ENCODE results near the gene SKOR1.

Gene SKOR1

GRCh38 chr15:67813104-67813634 lies 12.1 kb upstream of the SKOR1 start:
- no peak for DNase-seq (ENCODE audit: low read depth)
- H3K4me3 ChIP-seq (ENCODE audit: low read depth, low read length): no peak overlapping the region

DNA sequence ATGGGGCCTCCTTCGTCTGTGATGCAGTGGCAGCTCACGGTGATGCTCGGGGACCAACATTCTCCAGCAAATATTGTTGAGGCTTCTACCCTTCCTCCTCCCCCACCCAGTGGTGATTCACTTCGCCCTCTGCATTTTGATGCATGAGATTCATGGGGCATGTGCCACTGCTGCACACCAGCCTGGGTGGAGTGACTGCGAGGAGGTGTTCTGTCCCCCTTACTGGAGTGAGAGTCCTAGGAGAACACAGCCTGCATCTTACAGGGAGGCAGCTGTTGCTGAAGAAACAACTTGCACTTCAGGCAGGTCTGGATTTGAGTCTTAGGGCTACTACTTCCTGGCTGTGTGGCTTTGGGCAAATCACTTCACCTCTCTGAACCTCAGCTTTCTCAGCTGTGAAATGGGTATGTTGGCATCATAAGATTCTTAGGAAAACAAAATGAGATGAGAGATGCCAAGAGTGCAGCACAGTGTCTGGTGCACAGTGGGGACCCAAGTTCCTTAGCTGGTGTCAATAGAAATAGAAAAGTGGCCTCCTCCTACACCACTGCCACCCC lies 10.2 kb upstream of the SKOR1 start:
- H3K4me3 ChIP-seq (ENCODE audit: low read depth, low read length): no peak overlapping the region

GRCh38 chr15:67816668-67817067 lies 8.6 kb upstream of the SKOR1 start:
- H3K4me3 ChIP-seq (ENCODE audit: low read depth, low read length): no peak overlapping the region
- DNase-seq (ENCODE audit: low read depth): no peak

More for the DNA sequence above, 10.2 kb upstream of the SKOR1 start:
- DNase-seq (ENCODE audit: low read depth): no peak

DNA sequence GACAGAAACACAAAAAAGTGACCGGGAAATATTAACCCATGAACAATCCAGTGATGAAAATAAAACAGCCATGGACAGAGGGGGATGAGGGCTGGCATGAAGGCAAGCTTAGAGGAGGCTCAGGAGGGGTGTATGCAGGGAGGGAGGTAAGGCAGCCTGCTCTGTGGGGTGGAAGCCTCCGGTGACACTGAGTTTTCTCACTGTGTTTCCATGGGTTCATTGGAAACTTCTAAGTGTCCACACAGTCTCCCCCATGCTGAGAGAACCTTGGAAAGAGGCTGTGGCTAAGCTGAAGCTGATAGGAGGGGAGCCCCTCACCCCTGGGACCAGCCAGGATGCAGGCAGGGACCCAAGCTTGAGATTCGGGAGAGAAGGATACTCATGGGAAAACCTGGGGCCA lies 6.8 kb upstream of the SKOR1 start:
- no peak for DNase-seq (ENCODE audit: low read depth)
- no peak overlapping the region for H3K4me3 ChIP-seq (ENCODE audit: low read depth, low read length)

- no peak for DNase-seq (ENCODE audit: low read depth)
- H3K4me3 ChIP-seq (ENCODE audit: low read depth, low read length): no peak overlapping the region
Measured at GRCh38 chr15:67819636-67820035, 5.7 kb upstream of the SKOR1 start.

DNA sequence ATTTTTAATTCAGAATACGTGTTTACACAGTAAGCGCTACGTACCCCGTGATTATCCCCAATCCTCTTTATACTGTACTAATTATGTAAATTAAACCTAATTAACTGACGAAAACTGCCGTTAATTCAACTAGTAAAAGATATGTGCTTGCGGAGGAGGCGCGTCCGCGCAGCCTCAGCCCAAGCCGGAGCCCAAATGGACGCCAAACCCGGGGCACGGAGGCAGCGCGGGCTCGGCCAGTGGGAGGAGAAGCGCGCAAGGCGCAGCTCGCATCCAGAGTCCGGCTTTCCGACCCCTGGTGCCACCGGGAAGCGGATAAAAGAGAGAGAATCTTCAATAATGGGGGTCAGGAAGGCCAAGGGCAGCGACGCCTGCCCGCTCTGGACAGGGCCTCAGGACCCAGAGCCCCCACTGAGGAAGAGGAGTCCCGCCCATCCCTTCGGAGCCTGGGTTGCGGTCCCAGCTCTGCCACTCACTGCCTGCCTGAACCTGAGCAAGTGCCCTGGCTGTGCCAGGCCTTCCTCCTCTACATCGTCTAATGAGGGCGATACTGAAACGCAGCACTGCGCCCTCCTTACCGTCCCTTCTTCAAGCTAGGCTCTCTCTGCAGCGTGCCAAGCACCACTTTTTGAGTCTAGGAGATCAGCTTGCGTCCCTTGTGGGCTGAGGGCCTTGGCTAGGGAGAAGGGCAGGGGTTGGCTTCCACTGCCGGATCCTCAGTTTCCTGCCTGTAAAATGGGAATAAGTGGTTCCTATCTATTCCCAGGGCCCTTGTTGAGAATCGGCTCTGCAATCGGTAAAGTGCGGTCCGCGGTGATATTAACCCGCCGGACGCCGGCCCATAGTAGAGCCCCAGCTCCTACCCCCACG lies 5.0 kb upstream of the SKOR1 start:
- DNase-seq (ENCODE audit: low read depth): no peak
- H3K4me3 ChIP-seq (ENCODE audit: low read depth, low read length): no peak overlapping the region

GRCh38 chr15:67820992-67821783 lies 4.1 kb upstream of the SKOR1 start:
- H3K4me3 ChIP-seq (ENCODE audit: low read depth, low read length): no peak overlapping the region
- DNase-seq (ENCODE audit: low read depth): no peak

- H3K4me3 ChIP-seq (ENCODE audit: low read depth, low read length): no peak overlapping the region
- no peak for DNase-seq (ENCODE audit: low read depth)
Measured at GRCh38 chr15:67821784-67822440, 3.4 kb upstream of the SKOR1 start.

DNA sequence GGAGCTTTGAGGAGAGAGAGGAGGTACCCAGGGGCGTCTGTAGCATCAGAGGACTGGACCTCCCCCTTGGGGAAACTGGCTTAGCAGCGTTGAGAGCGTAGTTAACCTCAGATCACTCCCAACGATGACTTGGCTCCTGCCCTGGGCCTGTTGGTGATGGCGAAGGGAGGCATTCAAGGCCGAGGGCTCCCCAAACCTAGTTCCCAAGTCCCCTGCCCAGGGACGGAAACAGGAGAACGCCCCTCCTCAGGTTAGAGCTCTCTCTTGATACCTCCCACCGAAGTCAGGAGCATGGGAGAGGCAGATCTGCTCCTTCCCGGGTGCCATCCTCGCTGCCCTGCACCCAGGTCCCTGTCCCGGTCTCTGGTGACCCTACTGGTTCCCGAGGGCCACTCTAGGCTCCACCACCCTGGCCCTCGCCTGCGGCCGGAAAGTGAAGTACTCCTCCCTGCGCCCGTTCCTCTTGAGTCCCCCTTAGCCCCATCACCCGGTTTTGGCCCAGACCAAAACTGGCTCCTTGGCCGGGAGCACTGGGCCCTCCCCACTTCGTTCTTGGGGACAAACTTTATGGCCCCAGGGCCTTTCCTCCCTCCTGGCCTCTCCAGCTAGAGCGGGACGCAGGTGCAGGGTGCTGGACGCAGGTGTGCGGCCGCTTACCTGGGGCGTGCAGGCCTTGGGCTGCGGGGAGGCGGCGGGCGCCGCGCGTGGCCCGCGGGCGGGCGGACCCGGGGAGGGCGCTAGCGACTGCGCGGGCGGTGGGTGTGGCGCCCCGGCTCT lies 2.6 kb upstream of the SKOR1 start:
- no peak for DNase-seq (ENCODE audit: low read depth)
- no peak overlapping the region for H3K4me3 ChIP-seq (ENCODE audit: low read depth, low read length)

DNA sequence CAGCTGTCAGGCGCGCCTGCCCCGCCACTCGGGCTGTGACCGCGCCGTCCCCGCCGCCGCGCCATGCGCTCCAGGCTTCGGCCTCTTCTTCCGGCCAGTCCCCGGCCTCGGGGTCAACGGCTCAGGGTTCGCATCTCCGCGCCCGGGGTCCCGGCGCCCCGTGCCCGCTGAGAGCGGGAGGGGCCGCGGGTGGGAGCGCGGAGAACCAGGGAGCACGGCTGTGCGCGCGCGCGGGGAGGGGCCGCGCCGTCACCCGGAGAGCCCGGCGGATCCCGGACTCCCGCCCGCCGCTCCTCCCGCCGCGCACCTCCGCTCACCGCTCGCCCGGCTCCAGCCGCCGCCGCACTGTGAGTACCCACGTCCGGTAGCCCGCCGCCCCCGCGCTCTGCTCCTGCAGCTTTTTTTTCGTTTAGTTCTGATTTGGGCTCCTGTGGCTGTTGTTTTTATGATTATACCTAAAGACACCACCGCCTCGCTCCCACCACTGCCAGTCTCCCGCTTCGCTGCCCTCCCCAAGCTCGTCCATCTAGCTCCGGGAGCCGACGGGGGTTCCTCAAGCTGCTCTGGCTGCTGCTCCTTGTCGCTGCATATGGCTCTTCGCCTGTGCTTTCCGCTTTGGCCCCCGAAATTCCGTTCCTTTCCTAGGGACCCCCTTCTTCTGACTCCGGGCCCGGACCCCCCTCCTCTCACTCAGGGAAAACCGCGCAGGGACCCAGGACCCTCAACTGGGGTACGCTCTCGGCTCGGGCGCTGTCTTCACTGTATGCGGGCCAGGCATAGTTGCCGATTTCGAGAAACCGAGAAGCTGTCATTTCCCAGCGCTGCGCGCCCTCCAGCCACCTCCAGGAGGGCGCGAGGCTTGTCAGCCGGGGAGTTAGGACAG lies 1.8 kb upstream of the SKOR1 start:
- no peak for DNase-seq (ENCODE audit: low read depth)
- peak overlapping the region; percentile 17 for H3K4me3 ChIP-seq (ENCODE audit: low read depth, low read length)

- H3K4me3 ChIP-seq (ENCODE audit: low read depth, low read length): no peak overlapping the region
- DNase-seq (ENCODE audit: low read depth): no peak
Measured at GRCh38 chr15:67824197-67824968, 926 bp upstream of the SKOR1 start.

DNA sequence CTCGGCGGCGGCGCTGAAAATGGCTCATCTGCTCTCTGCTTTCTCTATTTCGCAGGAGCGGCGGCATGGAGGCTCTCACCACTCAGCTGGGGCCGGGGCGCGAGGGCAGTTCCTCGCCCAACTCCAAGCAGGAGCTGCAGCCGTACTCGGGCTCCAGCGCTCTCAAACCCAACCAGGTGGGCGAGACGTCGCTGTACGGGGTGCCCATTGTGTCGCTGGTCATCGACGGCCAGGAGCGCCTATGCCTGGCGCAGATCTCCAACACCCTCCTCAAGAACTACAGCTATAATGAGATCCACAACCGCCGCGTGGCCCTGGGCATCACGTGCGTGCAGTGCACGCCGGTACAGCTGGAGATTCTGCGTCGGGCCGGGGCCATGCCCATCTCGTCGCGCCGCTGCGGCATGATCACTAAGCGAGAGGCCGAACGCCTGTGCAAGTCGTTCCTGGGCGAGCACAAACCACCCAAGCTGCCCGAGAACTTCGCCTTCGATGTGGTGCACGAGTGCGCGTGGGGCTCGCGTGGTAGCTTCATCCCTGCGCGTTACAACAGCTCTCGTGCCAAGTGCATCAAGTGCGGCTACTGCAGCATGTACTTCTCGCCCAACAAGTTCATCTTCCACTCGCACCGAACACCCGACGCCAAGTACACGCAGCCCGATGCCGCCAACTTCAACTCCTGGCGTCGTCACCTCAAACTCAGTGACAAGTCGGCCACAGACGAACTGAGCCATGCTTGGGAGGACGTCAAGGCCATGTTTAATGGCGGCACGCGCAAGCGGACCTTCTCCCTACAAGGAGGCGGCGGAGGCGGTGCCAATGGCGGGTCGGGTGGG lies 790 bp downstream of the SKOR1 start:
- no peak for DNase-seq (ENCODE audit: low read depth)

GRCh38 chr15:67826717-67827561 lies 1.6 kb downstream of the SKOR1 start:
- no peak for DNase-seq (ENCODE audit: low read depth)
- H3K4me3 ChIP-seq (ENCODE audit: low read depth, low read length): no peak overlapping the region

More for the DNA sequence above, 790 bp downstream of the SKOR1 start:
- peak overlapping the region; percentile 15 for H3K4me3 ChIP-seq (ENCODE audit: low read depth, low read length)

DNA sequence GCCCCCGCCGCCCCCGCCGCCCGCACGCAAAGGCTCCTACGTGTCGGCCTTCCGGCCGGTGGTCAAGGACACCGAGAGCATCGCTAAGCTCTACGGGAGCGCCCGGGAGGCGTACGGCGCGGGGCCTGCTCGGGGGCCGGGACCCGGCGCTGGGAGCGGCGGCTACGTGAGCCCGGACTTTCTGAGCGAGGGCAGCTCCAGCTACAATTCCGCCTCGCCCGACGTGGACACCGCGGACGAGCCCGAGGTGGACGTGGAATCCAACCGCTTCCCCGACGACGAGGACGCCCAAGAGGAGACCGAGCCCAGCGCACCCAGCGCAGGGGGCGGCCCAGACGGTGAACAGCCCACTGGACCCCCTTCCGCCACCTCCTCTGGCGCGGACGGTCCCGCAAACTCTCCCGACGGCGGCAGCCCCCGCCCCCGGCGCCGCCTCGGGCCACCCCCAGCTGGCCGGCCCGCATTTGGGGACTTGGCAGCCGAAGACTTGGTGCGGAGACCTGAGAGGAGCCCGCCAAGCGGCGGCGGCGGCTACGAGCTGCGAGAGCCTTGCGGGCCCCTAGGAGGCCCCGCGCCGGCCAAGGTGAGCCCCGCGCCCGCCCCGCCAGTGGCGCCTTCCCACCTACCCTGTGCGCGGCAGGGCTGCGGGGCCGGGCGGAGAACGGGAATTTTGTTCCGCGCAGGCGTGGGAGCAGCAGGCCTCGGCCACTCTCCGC lies 2.4 kb downstream of the SKOR1 start:
- DNase-seq (ENCODE audit: low read depth): no peak
- H3K4me3 ChIP-seq (ENCODE audit: low read depth, low read length): no peak overlapping the region
